ENCODE data around the gene APBB3. TPM values are rescaled to one million over a fixed set of nuclear protein-coding genes. Genes with fewer than 3 reads are reported as not detected.

The APBB3 gene
- total RNA-seq, 2 donors from 2014 or later: 19.6 to 26.5 TPM

- DNase-seq: no peak
- intact Hi-C loops (cut with DNase I, micrococcal nuclease): loop anchor here in 1 of 2 donors (5.0 kb wide), 1 partner anchor 97 kb away; no protein-coding TSS in a partner anchor
- no peak for ATAC-seq
Observed at GRCh38 chr5:140544986-140545385, 19.4 kb downstream of the APBB3 start.

DNA sequence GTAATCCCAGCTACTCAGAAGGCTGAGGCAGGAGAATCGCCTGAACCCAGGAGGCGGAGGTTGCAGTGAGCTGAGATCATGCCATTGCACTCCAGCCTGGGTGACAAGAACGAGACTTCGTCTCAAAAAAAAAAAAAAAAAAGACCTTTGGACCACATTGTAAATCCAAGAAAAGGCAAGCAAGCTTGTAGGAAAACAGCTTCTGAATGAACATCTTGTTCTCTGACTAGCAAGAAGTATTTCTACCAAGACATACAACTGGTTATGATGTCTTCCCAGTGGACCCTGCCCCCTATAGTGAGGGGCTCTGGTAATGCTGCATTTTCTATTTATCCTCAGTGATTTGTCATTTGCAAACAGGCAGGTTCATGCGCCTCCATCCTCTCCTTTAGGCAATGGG is 21.4 kb downstream of the APBB3 start:
- intact Hi-C loops (cut with DNase I, micrococcal nuclease): no loop called here

GRCh38 chr5:140540227-140540626 is 24.2 kb downstream of the APBB3 start:
- intact Hi-C loops (cut with DNase I, micrococcal nuclease): no loop called here
- ATAC-seq (no peak), DNase-seq (no peak)

More for the DNA sequence above, 21.4 kb downstream of the APBB3 start:
- DNase-seq: no peak
- peak; percentile 8 for ATAC-seq

GRCh38 chr5:140524003-140524402 is 40.4 kb downstream of the APBB3 start:
- intact Hi-C loops (cut with DNase I, micrococcal nuclease): no loop called here
- DNase-seq (no peak), ATAC-seq (no peak)

GRCh38 chr5:140513124-140513523 is 51.3 kb downstream of the APBB3 start:
- no peak for DNase-seq
- peak; percentile 64 for ATAC-seq
- intact Hi-C loops (cut with DNase I, micrococcal nuclease): no loop called here

DNA sequence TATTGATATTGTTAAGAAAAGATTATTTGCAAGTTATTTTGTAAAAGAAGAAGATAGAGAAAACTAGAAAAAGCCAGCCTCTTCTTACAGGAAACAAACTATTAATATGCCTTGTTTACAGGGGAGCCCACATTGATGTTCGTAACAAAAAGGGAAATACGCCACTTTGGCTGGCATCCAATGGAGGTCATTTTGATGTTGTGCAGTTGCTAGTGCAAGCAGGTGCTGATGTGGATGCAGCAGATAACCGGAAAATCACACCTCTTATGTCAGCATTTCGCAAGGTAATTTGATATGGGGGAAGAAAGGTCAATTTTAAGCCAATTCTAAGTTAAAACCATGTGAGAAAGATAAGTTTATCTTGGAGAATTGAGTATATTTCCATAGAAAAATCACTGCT is 54.5 kb downstream of the APBB3 start:
- intact Hi-C loops (cut with DNase I, micrococcal nuclease): no loop called here
- DNase-seq (no peak), ATAC-seq (no peak)

Small RNA genes within 50 kb of the gene (microRNA-seq; reads per million reads assigned to microRNA genes)
- 0 reads per million in 2 donors for gene MIR6831

Other genes starting within 250 kb of the APBB3 start
- gene HBEGF, start 218.0 kb downstream of the APBB3 start, total RNA-seq: 10 to 100 TPM; 11.4 to 11.9 TPM
- gene SLC4A9, start 204.4 kb downstream of the APBB3 start, total RNA-seq: under 1 TPM; 0.31 to 0.42 TPM
- gene ANKHD1, start 162.8 kb downstream of the APBB3 start, total RNA-seq: 100 to 1,000 TPM; 118 to 140 TPM
- 10 to 100 TPM; 27.2 to 32.9 TPM for gene EIF4EBP3, start 16.9 kb downstream of the APBB3 start, total RNA-seq
- 10 to 100 TPM; 25.1 to 39.0 TPM for gene SRA1, start 7.1 kb downstream of the APBB3 start, total RNA-seq
- gene SLC35A4, start 230 bp upstream of the APBB3 start, total RNA-seq: 100 to 1,000 TPM in 1 of 2 donors, 10 to 100 TPM in 1; 89.7 to 121 TPM
- gene CD14, start 68.6 kb upstream of the APBB3 start, total RNA-seq: 10 to 100 TPM; 35.5 to 65.7 TPM
- 10 to 100 TPM; 11.4 to 16.1 TPM for gene TMCO6, start 74.9 kb upstream of the APBB3 start, total RNA-seq
- 10 to 100 TPM; 88.1 to 89.3 TPM for gene NDUFA2, start 83.0 kb upstream of the APBB3 start, total RNA-seq
- gene IK, start 83.2 kb upstream of the APBB3 start, total RNA-seq: 10 to 100 TPM; 60.4 to 77.4 TPM
- gene WDR55, start 100.3 kb upstream of the APBB3 start, total RNA-seq: 10 to 100 TPM; 38.2 to 46.3 TPM
- 1 to 10 TPM in 1 of 2 donors, under 1 TPM in 1; 0.78 to 1.0 TPM for gene DND1, start 109.0 kb upstream of the APBB3 start, total RNA-seq
- gene HARS1, start 126.8 kb upstream of the APBB3 start, total RNA-seq: 10 to 100 TPM; 48.6 to 53.7 TPM
- gene HARS2, start 126.9 kb upstream of the APBB3 start, total RNA-seq: 10 to 100 TPM; 37.6 to 38.9 TPM
- gene ZMAT2, start 135.8 kb upstream of the APBB3 start, total RNA-seq: 10 to 100 TPM; 41.4 to 49.9 TPM
- gene PCDHA1, start 221.5 kb upstream of the APBB3 start, total RNA-seq: not detected
- gene PCDHA2, start 230.3 kb upstream of the APBB3 start, total RNA-seq: not detected
- under 1 TPM; 0.06 to 0.28 TPM for gene PCDHA3, start 236.5 kb upstream of the APBB3 start, total RNA-seq
- 1 to 10 TPM in 1 of 2 donors, under 1 TPM in 1; 0.39 to 1.1 TPM for gene PCDHA4, start 242.5 kb upstream of the APBB3 start, total RNA-seq

All from left colon (tissue), 2 donors.